Measurements from ENCODE around the gene SGCA. TPM values are rescaled to one million over a fixed set of nuclear protein-coding genes. Genes with fewer than 3 reads are reported as not detected.

Gene SGCA
- total RNA-seq, 1 donor from 2014 or later = not detected

DNA sequence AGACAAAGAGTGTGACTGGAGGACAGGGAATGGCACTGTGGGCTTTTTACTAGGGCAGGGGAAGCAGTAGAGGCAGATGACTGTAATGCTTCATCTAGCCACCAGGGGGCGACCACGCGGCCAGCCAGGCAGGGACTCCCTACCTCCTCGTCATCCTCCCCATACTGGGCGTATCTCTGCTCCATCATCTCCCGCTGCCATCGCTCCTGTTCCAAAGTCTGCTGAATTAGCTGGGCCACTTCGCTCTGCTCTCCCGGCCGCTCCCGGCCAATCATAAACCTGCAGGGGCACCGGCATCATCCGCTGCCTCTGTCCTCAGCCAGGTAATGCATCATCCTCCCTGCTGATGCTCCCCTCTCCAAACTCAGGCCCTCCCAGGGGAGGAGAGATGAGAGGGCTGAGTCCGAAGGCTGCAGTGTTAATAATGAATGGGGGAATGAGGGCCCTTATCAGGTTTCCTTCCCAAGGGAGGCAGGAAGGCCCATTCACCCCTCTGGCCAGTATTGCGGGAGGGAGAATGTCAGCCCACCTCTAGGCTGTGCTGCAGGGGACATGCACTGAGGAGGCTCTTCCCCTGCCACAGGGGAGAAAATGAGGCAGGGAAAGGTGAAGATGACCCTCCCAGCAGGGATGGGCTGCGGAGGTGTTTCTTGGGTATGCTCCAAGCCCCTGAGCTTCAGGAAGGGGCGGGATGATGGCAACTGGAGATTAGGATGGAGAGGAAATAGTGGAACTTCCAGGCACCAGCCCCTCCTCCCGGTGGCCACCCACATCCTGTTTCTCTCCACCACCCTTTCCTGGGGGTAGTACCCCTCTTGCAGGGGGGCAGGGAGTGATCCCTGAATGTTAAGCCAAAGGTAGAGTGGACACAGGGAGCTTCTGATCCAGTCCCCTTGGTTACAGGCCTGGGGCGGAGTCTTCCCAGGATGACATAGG, 25.6 kb upstream of the SGCA start:
- H4K20me1 ChIP-seq (ENCODE audit: low read depth) = peaks cover 13% of the 10 kb centered on the region
- Mint-ChIP-seq H3K4me1 (peaks cover 7% of the 10 kb centered on the region), H3K27me3 (ENCODE audit: insufficient read depth, low read depth) (peaks cover 7% of the 10 kb centered on the region), H3K36me3 (peaks cover 47% of the 10 kb centered on the region), H3K27ac (peak overlapping the region; percentile 64), H3K4me3 (no peak overlapping the region), H3K9me3 (no peaks in the 10 kb centered on the region)
- H3K4me2 ChIP-seq = no peak overlapping the region
- no peaks in the 10 kb centered on the region for H3K9me3 ChIP-seq (ENCODE audit: low read depth)
- H3K27ac ChIP-seq = no peak overlapping the region
- no peak for TF ChIP-seq EZH2phosphoT487 (IDR thresholded peaks at IDR 0.05)
- TF ChIP-seq, protein P1, sequence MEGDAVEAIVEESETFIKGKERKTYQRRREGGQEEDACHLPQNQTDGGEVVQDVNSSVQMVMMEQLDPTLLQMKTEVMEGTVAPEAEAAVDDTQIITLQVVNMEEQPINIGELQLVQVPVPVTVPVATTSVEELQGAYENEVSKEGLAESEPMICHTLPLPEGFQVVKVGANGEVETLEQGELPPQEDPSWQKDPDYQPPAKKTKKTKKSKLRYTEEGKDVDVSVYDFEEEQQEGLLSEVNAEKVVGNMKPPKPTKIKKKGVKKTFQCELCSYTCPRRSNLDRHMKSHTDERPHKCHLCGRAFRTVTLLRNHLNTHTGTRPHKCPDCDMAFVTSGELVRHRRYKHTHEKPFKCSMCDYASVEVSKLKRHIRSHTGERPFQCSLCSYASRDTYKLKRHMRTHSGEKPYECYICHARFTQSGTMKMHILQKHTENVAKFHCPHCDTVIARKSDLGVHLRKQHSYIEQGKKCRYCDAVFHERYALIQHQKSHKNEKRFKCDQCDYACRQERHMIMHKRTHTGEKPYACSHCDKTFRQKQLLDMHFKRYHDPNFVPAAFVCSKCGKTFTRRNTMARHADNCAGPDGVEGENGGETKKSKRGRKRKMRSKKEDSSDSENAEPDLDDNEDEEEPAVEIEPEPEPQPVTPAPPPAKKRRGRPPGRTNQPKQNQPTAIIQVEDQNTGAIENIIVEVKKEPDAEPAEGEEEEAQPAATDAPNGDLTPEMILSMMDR (IDR thresholded peaks at IDR 0.05) = peak; percentile 80
- no peaks in the 10 kb centered on the region for H3K4me1 ChIP-seq
- no peaks in the 10 kb centered on the region for H3K79me2 ChIP-seq (ENCODE audit: low read depth)
- H2AFZ ChIP-seq (replicated peaks) = no peak overlapping the region
- H3K27me3 ChIP-seq = no peaks in the 10 kb centered on the region
- peak; percentile 75 for DNase-seq (ENCODE audit: low spot score)
- H3K9ac ChIP-seq = no peak overlapping the region
- peaks cover 8% of the 10 kb centered on the region for H3F3A ChIP-seq (ENCODE audit: low read depth)
- no peaks in the 10 kb centered on the region for H3K36me3 ChIP-seq
- no peak overlapping the region for H3K4me3 ChIP-seq

DNA sequence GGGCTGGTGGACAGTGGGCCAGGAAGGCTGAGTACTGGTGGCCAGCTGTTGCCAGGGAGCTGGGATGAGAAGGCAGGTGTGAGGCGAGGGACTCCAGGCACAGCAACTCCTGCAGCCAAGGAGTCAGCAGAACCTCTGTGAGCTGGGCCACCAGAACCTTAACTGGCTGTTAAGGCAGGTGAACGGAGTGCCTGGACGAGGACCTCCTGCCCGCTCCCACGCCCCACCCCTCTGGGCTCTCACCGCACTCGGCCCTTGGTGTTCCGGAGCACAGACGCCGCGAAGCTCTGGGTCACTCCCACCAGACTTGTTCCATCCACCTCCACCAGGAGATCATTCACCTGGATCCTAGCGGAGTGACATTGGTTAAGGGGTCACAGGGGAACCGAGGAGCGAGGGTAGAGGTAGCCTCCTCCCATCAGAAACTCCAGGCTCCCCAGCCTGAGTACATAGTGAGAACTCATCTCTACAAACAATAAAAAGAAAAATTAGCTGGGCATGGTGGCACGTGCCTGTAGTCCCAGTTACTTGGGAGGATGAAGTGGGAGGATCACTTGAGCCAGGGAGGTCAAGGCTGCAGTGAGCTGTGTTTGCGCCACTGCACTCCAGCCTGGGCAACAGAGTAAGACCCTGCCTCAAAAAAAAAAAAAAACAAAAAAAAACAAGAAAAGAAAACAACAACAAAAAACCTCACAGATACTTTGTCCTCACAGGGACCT, 24.6 kb upstream of the SGCA start:
- H3K27me3 ChIP-seq = no peaks in the 10 kb centered on the region
- H3K9me3 ChIP-seq (ENCODE audit: low read depth) = no peaks in the 10 kb centered on the region
- Mint-ChIP-seq H3K4me1 (peaks cover 12% of the 10 kb centered on the region), H3K4me3 (no peak overlapping the region), H3K9me3 (no peaks in the 10 kb centered on the region), H3K27me3 (ENCODE audit: insufficient read depth, low read depth) (peaks cover 13% of the 10 kb centered on the region), H3K36me3 (peaks cover 46% of the 10 kb centered on the region), H3K27ac (no peak overlapping the region)
- no peak overlapping the region for H2AFZ ChIP-seq (replicated peaks)
- no peak for DNase-seq (ENCODE audit: low spot score)
- peaks cover 2% of the 10 kb centered on the region for H3K79me2 ChIP-seq (ENCODE audit: low read depth)
- H3K4me3 ChIP-seq = no peak overlapping the region
- H3K9ac ChIP-seq = no peak overlapping the region
- H4K20me1 ChIP-seq (ENCODE audit: low read depth) = peaks cover 23% of the 10 kb centered on the region
- H3F3A ChIP-seq (ENCODE audit: low read depth) = peaks cover 8% of the 10 kb centered on the region
- H3K27ac ChIP-seq = no peak overlapping the region
- no peaks in the 10 kb centered on the region for H3K4me1 ChIP-seq
- no peak overlapping the region for H3K4me2 ChIP-seq
- TF ChIP-seq EZH2 (IDR thresholded peaks at IDR 0.05) (no peak), EZH2phosphoT487 (IDR thresholded peaks at IDR 0.05) (no peak)
- TF ChIP-seq, protein P1 (IDR thresholded peaks at IDR 0.05) = no peak
- H3K36me3 ChIP-seq = no peaks in the 10 kb centered on the region

DNA sequence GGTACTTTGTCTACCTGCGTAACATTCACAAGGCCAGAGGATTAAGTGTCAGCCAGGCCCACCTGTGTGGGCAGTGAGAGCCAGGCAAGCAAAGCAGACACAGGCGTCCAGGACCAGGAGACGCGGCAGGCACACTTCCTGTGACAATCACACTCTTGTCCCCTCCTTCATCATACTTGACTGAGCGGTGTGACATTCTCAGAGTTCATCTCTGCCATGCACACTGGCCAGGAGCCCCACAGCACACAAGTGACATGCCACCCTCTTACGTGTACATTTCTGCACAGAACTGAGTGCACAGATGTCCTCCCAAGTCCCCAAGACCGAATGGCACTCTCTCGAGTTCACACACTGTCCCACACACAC, 24.1 kb upstream of the SGCA start:
- no peak for DNase-seq (ENCODE audit: low spot score)
- no peak overlapping the region for H3K27ac ChIP-seq
- Mint-ChIP-seq H3K4me1 (peaks cover 16% of the 10 kb centered on the region), H3K36me3 (peaks cover 43% of the 10 kb centered on the region), H3K4me3 (no peak overlapping the region), H3K27ac (no peak overlapping the region), H3K27me3 (ENCODE audit: insufficient read depth, low read depth) (peaks cover 15% of the 10 kb centered on the region), H3K9me3 (no peaks in the 10 kb centered on the region)
- peaks cover 5% of the 10 kb centered on the region for H3K4me1 ChIP-seq
- no peak overlapping the region for H2AFZ ChIP-seq (replicated peaks)
- no peaks in the 10 kb centered on the region for H3K27me3 ChIP-seq
- H3F3A ChIP-seq (ENCODE audit: low read depth) = peaks cover 8% of the 10 kb centered on the region
- H4K20me1 ChIP-seq (ENCODE audit: low read depth) = peaks cover 29% of the 10 kb centered on the region
- H3K36me3 ChIP-seq = no peaks in the 10 kb centered on the region
- H3K4me2 ChIP-seq = no peak overlapping the region
- TF ChIP-seq EZH2 (IDR thresholded peaks at IDR 0.05) (no peak), EZH2phosphoT487 (IDR thresholded peaks at IDR 0.05) (no peak)
- TF ChIP-seq, protein P1 (IDR thresholded peaks at IDR 0.05) = no peak
- H3K4me3 ChIP-seq = no peak overlapping the region
- peaks cover 8% of the 10 kb centered on the region for H3K79me2 ChIP-seq (ENCODE audit: low read depth)
- no peaks in the 10 kb centered on the region for H3K9me3 ChIP-seq (ENCODE audit: low read depth)
- no peak overlapping the region for H3K9ac ChIP-seq
